Fibroblast of pulmonary artery (primary cell): ENCODE measurements around the gene HTR3D.

Source experiments
- DNase-seq: peaks from one replicate; pipeline ENCODE4 v3.0.0-alpha.2; 2010; ENCODE audit warnings: low read depth
- H3K4me3 ChIP-seq: replicated peaks from 2 replicates; pipeline ENCODE4 v1.5.1; 2011; ENCODE audit warnings: low read depth, mild to moderate bottlenecking, control low read depth, low read length, moderate library complexity
- CTCF ChIP-seq: IDR thresholded peaks from 2 replicates; pipeline ENCODE4 v1.5.1; 2011; ENCODE audit warnings: mild to moderate bottlenecking, control low read depth, low read length, inconsistent platforms; ENCODE audit errors: missing control alignments

Gene HTR3D

GRCh38 chr3:184075901-184076300, 44.4 kb downstream of the HTR3D start:
- H3K4me3 ChIP-seq, result no peak overlapping the region
- DNase-seq, result no peak
- TF ChIP-seq CTCF, result no peak

- no peak for DNase-seq
- H3K4me3 ChIP-seq, result no peak overlapping the region
- TF ChIP-seq CTCF, result no peak
These were observed 46.3 kb downstream of the HTR3D start for GRCh38 chr3:184077881-184078280.

GRCh38 chr3:184078851-184079250, 47.3 kb downstream of the HTR3D start:
- no peak overlapping the region for H3K4me3 ChIP-seq
- peak; percentile 14 for DNase-seq
- TF ChIP-seq CTCF, result no peak

GRCh38 chr3:184081116-184081830, 49.7 kb downstream of the HTR3D start:
- H3K4me3 ChIP-seq, result no peak overlapping the region
- DNase-seq, result no peak
- TF ChIP-seq CTCF, result no peak

- H3K4me3 ChIP-seq, result no peak overlapping the region
- DNase-seq, result no peak
- TF ChIP-seq CTCF, result no peak
These were observed 50.5 kb downstream of the HTR3D start for GRCh38 chr3:184082034-184082433.

GRCh38 chr3:184082465-184082864, 50.9 kb downstream of the HTR3D start:
- DNase-seq, result no peak
- H3K4me3 ChIP-seq, result no peak overlapping the region
- TF ChIP-seq CTCF, result no peak

GRCh38 chr3:184085389-184085852, 53.9 kb downstream of the HTR3D start:
- no peak for TF ChIP-seq CTCF
- DNase-seq, result peak; percentile 78
- no peak overlapping the region for H3K4me3 ChIP-seq
